ENCODE measurements around the gene ETS1.

DNA sequence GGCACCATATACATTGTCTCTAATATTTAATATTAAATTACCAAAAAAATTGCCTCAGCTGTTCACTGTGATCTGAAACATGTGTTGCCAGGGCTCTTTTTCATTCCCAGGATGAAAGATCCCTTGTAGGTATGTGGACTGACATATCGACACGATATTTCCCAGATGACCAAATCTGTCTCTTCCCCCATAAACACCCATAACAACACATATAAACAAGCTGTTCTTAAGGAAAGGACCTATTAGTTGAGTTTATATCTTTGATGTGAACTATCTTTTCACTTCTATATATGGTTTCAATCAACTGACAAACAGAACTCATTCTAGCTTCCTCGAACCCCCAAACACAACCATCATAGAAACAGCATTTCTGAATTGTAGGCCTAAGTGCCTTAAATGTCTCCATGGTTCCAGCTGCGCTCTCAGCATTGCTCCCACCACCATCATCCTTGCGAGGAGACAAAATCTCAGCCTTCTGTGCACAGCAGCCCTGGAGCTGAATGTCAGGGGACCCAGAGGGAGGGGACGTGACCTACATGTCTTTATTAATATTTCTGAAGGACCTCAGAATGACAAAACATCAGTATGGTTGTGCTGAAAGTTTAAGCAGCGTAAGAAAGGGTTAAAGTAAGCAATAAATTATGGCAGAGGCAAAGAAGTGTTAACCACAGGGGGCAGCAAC is 67.0 kb downstream of the ETS1 start:
- TF ChIP-seq, protein P1, sequence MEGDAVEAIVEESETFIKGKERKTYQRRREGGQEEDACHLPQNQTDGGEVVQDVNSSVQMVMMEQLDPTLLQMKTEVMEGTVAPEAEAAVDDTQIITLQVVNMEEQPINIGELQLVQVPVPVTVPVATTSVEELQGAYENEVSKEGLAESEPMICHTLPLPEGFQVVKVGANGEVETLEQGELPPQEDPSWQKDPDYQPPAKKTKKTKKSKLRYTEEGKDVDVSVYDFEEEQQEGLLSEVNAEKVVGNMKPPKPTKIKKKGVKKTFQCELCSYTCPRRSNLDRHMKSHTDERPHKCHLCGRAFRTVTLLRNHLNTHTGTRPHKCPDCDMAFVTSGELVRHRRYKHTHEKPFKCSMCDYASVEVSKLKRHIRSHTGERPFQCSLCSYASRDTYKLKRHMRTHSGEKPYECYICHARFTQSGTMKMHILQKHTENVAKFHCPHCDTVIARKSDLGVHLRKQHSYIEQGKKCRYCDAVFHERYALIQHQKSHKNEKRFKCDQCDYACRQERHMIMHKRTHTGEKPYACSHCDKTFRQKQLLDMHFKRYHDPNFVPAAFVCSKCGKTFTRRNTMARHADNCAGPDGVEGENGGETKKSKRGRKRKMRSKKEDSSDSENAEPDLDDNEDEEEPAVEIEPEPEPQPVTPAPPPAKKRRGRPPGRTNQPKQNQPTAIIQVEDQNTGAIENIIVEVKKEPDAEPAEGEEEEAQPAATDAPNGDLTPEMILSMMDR (IDR thresholded peaks at IDR 0.05; ENCODE audit: insufficient read depth, low read length) = no peak
- TF ChIP-seq POLR2AphosphoS5 (IDR thresholded peaks at IDR 0.05; ENCODE audit: low read depth) (no peak), SPI1 (IDR thresholded peaks at IDR 0.05; ENCODE audit: borderline replicate concordance, low read depth) (no peak)
- TF ChIP-seq, protein P2, sequence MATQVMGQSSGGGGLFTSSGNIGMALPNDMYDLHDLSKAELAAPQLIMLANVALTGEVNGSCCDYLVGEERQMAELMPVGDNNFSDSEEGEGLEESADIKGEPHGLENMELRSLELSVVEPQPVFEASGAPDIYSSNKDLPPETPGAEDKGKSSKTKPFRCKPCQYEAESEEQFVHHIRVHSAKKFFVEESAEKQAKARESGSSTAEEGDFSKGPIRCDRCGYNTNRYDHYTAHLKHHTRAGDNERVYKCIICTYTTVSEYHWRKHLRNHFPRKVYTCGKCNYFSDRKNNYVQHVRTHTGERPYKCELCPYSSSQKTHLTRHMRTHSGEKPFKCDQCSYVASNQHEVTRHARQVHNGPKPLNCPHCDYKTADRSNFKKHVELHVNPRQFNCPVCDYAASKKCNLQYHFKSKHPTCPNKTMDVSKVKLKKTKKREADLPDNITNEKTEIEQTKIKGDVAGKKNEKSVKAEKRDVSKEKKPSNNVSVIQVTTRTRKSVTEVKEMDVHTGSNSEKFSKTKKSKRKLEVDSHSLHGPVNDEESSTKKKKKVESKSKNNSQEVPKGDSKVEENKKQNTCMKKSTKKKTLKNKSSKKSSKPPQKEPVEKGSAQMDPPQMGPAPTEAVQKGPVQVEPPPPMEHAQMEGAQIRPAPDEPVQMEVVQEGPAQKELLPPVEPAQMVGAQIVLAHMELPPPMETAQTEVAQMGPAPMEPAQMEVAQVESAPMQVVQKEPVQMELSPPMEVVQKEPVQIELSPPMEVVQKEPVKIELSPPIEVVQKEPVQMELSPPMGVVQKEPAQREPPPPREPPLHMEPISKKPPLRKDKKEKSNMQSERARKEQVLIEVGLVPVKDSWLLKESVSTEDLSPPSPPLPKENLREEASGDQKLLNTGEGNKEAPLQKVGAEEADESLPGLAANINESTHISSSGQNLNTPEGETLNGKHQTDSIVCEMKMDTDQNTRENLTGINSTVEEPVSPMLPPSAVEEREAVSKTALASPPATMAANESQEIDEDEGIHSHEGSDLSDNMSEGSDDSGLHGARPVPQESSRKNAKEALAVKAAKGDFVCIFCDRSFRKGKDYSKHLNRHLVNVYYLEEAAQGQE (IDR thresholded peaks at IDR 0.05; ENCODE audit: insufficient replicate concordance, low read depth) = no peak

Measured in HL-60 (cell line).